Activated naive CD4-positive, alpha-beta T cell treated with anti-CD3 and anti-CD28 coated beads, Interleukin-2, amount 50 U/mL, for 72 hours (primary cell): ENCODE data around the gene ERBB4. TPM values are rescaled to one million over a fixed set of nuclear protein-coding genes. Genes with fewer than 3 reads are reported as not detected.

Experiments used
- ATAC-seq, 2 donors: fragments of 150-1000 bp; cut with Tn5 transposase; 2 replicates each; pipeline ENCODE4 v1.10.0; 2021; ENCODE audit warnings: mild to moderate bottlenecking in 2 of 2, moderate library complexity in 2 of 2
- DNase-seq, 2 donors: peaks; one replicate each; pipeline ENCODE4 v3.0.0; 2021 to 2022; ENCODE audit warnings: low spot score in 2 of 2
- H3K27ac Mint-ChIP-seq, 2 donors: one replicate each; pipeline ENCODE4 v1.8.0; 2022; ENCODE audit warnings: mild to moderate bottlenecking in 2 of 2, mixed read lengths in 2 of 2
- H3K36me3 Mint-ChIP-seq, 2 donors: one replicate each; pipeline ENCODE4 v1.8.0; 2022; ENCODE audit warnings: mixed read lengths in 2 of 2
- H3K9me3 Mint-ChIP-seq, 2 donors: one replicate each; pipeline ENCODE4 v1.8.0; 2022; ENCODE audit warnings: mixed read lengths in 2 of 2
- total RNA-seq, 2 donors: library from RNA; stranded (reverse); gene quantifications; one replicate each; pipeline ENCODE4 v1.2.3, GENCODE V29; 2022

The ERBB4 gene
- total RNA-seq, 2 donors from 2014 or later: not detected

GRCh38 chr2:211376410-211376809 lies 1162.2 kb downstream of the ERBB4 start:
- DNase-seq (no peak), ATAC-seq (no peak)
- Mint-ChIP-seq H3K36me3 (peaks cover 0 to 4% of the 10 kb centered on the region in 2 donors), H3K9me3 (peaks cover 0 to 3% of the 10 kb centered on the region in 2 donors), H3K27ac (no peak overlapping the region)

DNA sequence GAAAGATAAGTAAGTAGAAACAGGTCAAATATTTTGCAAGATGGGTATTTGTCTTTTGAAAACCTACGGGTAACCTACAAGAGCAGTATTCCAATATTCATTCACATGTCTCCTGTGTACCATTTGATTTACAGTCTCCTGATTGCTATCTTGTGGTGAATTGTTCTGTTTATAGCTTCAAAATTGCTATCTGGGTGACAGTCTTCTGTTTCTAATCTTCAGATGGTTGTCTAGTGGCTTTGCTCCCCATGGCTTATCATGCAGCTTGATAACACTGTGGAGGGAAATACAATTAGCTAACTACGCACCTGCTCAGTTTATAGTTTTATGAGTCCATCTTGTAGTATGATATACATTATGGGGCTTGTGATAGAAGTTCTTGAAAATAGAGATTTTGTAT lies 1165.4 kb downstream of the ERBB4 start:
- peaks cover 0 to 5% of the 10 kb centered on the region in 2 donors for H3K9me3 Mint-ChIP-seq
- ATAC-seq (no peak), DNase-seq (no peak)
- peaks cover 0 to 4% of the 10 kb centered on the region in 2 donors for H3K36me3 Mint-ChIP-seq
- no peak overlapping the region for H3K27ac Mint-ChIP-seq

DNA sequence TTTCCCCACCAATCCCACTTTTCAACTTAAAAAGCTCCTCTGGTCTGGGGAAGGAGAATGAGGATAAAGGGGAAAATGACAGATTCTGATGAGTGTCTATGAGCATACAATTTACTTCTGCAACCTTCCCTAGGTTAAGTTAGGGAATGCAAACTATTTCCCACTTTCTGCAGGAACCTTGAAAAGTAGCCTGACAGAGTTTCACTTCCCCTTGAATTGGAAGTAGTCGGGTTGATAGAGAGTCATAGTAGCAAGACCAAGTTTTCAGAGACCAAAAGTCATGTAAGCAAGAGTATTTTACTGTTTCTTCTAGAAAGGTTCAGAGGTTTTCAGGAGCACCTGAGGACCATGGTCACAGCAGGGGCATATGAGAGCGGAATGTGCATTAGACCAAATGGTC lies 1167.1 kb downstream of the ERBB4 start:
- H3K27ac Mint-ChIP-seq: no peak overlapping the region
- peaks cover 0 to 12% of the 10 kb centered on the region in 2 donors for H3K9me3 Mint-ChIP-seq
- DNase-seq (no peak), ATAC-seq (no peak)
- peaks cover 0 to 4% of the 10 kb centered on the region in 2 donors for H3K36me3 Mint-ChIP-seq

DNA sequence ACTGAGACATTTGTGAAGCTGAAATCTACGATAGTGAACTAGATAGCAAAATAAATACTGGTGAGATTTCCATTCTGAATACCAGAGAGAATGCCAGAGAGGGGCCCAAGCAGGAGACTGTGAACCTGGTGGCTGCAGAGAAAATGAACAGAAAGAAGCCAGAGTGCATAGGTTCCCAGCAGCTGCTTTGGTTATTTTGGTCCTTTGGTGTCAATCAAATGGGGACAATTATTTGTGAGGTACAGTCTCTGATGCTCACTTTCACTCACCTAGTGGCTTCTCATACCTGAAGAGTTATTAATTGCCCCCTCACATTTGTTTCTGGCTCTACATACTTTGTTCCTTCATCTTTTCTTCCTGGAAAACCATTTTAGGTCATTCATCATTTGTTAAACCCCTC lies 1170.1 kb downstream of the ERBB4 start:
- peaks cover 0 to 4% of the 10 kb centered on the region in 2 donors for H3K36me3 Mint-ChIP-seq

DNA sequence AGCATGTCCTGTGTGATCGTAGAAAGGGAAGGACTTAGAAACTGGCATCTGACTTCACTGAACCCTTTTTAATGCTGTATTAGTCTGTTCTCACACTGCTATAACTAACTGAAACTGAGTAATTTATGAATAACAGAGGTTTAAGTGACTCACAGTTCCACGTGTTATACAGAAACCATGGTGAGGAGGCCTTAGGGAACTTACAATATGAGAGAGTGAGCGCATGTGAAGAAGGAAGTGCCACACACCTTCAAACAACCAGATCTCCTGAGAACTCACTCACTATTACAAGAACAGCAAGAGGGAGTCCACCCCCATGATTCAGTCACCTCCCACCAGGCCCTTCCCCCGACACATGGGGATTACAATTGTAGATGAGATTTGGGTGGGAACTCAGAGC lies 1170.9 kb downstream of the ERBB4 start:
- H3K36me3 Mint-ChIP-seq: peaks cover 0 to 4% of the 10 kb centered on the region in 2 donors
- ATAC-seq: peak; percentile 31 to 93
- no peak overlapping the region for H3K27ac Mint-ChIP-seq
- DNase-seq: no peak
- H3K9me3 Mint-ChIP-seq: peaks cover 0 to 15% of the 10 kb centered on the region in 2 donors

More for the DNA sequence above, 1170.1 kb downstream of the ERBB4 start:
- DNase-seq: no peak
- Mint-ChIP-seq H3K27ac (no peak overlapping the region), H3K9me3 (peaks cover 0 to 14% of the 10 kb centered on the region in 2 donors)
- no peak for ATAC-seq

DNA sequence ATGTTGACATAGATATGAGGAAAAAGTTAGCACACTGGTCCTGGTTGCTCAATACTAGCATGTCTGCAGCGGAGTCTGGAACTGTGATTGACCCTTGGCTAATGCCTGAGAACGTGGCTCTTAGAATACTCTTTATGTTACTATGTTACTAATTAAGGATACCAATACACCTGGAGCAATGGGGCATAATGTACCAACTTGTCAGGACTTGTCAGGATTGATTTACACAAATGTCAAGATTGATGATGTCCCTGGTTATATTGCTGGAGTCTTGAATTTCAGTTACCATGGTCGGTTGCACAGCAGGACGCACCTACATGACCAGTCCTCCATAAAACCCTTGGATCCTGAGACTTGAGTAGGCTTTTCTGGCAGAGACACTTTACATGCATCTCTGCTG lies 1171.3 kb downstream of the ERBB4 start:
- DNase-seq: no peak
- Mint-ChIP-seq H3K9me3 (peaks cover 0 to 17% of the 10 kb centered on the region in 2 donors), H3K36me3 (peaks cover 0 to 4% of the 10 kb centered on the region in 2 donors), H3K27ac (no peak overlapping the region)
- no peak for ATAC-seq

DNA sequence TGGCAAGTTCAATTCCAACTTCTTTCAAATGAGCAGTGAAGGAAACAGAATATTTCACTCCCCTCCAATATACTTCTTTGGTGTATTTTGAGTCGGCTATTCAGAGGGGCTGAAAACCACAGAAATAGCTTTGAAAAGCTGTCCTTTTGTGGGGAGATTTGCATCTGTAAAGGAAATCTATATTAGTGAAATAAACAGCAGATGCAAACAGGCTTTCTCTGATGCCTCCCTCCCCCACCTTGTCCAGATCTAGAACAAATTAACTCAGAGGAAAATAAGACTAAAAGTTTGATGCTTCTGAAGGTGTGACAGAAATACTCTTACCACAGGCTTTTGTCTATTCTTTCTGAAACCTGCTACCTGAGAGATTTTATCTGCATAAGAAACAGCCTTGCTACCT lies 1173.7 kb downstream of the ERBB4 start:
- DNase-seq: no peak
- no peaks in the 10 kb centered on the region for H3K36me3 Mint-ChIP-seq
- ATAC-seq: no peak
- no peak overlapping the region for H3K27ac Mint-ChIP-seq
- peaks cover 4 to 17% of the 10 kb centered on the region in 2 donors for H3K9me3 Mint-ChIP-seq

DNA sequence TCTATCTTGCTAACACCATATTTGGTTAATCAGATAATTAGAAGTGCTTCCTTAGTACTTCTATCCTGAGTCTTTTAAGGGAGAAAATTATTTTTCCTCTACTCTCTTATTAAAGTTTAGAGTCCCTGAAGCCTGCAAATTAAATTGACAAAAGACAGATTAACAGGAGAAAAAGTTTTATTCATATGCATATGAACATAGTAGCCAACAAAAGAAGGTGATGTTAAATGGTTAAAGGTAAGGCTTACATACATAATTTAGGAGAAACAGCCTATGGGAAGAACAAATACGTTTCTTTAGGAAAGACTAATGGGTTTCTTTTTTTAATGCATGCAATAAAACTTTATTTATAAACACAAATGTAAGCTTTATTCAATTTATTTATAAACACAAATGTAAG lies 1177.2 kb downstream of the ERBB4 start:
- ATAC-seq (no peak), DNase-seq (no peak)
- no peaks in the 10 kb centered on the region for H3K36me3 Mint-ChIP-seq
- no peak overlapping the region for H3K27ac Mint-ChIP-seq
- peaks cover 7 to 20% of the 10 kb centered on the region in 2 donors for H3K9me3 Mint-ChIP-seq

DNA sequence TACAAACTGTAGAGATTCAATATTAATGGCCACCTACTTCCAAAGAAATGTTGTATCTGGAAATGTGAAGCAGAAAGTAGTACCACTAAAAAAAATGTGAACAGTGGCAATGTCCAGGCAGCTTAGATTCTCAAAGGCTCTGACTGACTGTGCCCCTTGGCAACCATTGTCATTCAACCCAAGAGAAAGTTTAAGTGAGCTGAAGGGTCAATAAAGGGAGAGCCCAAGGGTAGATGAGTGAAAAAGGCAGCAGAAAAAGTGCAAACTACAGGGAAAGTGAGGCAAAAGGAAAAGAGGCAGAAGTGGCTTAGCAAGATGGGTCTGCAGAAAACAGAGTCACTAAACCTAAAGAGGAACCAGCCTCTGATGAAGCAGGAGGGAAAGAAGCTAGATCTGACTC lies 1179.3 kb downstream of the ERBB4 start:
- Mint-ChIP-seq H3K27ac (no peak overlapping the region), H3K36me3 (no peaks in the 10 kb centered on the region), H3K9me3 (peaks cover 7 to 20% of the 10 kb centered on the region in 2 donors)
- DNase-seq: no peak
- ATAC-seq: no peak

DNA sequence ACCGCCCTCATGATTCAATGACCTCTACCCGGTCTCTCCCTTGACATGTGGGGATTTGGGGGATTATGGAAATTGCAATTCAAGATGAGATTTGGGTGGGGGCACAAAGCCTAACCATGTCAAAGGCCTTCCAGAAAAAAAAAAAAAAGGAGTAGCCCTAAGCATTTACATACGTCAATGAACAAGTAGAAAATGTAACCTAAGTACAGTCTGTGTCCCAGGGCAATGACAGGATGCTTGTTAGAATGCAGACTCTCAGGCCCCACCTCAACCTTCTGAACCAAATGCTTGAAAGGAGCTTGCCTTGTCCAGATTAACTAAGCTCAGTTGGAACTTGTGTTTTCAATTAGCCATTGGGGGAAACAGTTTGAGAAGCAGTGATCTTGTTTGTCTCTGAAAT lies 1180.1 kb downstream of the ERBB4 start:
- Mint-ChIP-seq H3K27ac (no peak overlapping the region), H3K9me3 (peaks cover 7 to 18% of the 10 kb centered on the region in 2 donors), H3K36me3 (no peaks in the 10 kb centered on the region)
- ATAC-seq (no peak), DNase-seq (no peak)

- no peak overlapping the region for H3K27ac Mint-ChIP-seq
- DNase-seq (no peak), ATAC-seq (no peak)
- H3K9me3 Mint-ChIP-seq: peaks cover 3 to 11% of the 10 kb centered on the region in 2 donors
- no peaks in the 10 kb centered on the region for H3K36me3 Mint-ChIP-seq
Observed at GRCh38 chr2:211354481-211354880, 1184.1 kb downstream of the ERBB4 start.

- no peak for ATAC-seq
- no peak for DNase-seq
- Mint-ChIP-seq H3K9me3 (peaks cover 0 to 3% of the 10 kb centered on the region in 2 donors), H3K36me3 (no peaks in the 10 kb centered on the region), H3K27ac (no peak overlapping the region)
Observed at GRCh38 chr2:211351987-211352386, 1186.6 kb downstream of the ERBB4 start.

DNA sequence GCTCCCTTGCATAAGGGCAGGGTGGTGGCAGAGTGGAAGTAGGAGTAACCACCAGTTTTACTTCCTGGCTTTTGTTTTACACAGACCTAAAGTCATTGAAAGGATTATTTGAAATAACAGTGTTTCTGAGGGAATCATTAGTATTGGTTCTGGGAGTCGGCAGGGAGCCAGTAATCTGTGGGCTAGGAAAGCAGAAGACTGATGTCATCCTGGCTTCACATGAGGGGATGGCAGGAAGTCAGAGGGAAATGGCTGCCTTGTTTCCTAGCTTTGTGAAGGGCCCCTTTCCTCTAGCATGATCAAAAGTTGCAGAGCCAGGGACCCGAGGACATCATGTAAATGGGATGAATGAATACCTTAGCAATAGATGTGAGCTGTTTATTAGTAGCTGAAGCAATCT lies 1189.6 kb downstream of the ERBB4 start:
- DNase-seq (no peak), ATAC-seq (no peak)
- Mint-ChIP-seq H3K36me3 (no peaks in the 10 kb centered on the region), H3K9me3 (peaks cover 4 to 5% of the 10 kb centered on the region in 2 donors), H3K27ac (no peak overlapping the region)

GRCh38 chr2:211347328-211347727 lies 1191.3 kb downstream of the ERBB4 start:
- Mint-ChIP-seq H3K27ac (no peak overlapping the region), H3K9me3 (peaks cover 4 to 9% of the 10 kb centered on the region in 2 donors), H3K36me3 (no peaks in the 10 kb centered on the region)
- ATAC-seq: no peak
- DNase-seq: no peak

DNA sequence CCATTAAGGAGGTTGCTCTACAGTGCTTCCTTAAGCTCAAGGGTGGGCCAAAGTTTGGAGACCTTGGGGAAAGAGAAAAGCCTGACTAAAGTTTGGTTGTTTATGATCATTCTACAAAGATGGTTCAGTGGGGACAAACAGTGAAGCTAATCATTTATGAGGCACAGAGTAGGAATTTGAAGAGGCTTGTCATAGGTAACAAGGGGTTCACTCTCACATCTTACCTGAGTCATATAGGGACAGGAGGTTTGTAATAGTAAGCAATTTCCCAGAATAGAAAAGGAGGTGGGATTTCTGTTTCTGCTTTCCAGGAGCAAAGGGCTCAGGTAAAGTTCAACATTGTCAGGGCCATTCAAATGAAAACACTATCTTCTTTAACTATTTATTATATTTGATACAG lies 1194.3 kb downstream of the ERBB4 start:
- Mint-ChIP-seq H3K36me3 (no peaks in the 10 kb centered on the region), H3K27ac (no peak overlapping the region), H3K9me3 (peaks cover 4 to 13% of the 10 kb centered on the region in 2 donors)
- ATAC-seq: no peak
- DNase-seq: no peak

GRCh38 chr2:211333377-211333776 lies 1205.2 kb downstream of the ERBB4 start:
- DNase-seq: no peak
- no peak for ATAC-seq
- H3K36me3 Mint-ChIP-seq: no peaks in the 10 kb centered on the region
- H3K27ac Mint-ChIP-seq: no peak overlapping the region
- peaks cover 5 to 7% of the 10 kb centered on the region in 2 donors for H3K9me3 Mint-ChIP-seq

DNA sequence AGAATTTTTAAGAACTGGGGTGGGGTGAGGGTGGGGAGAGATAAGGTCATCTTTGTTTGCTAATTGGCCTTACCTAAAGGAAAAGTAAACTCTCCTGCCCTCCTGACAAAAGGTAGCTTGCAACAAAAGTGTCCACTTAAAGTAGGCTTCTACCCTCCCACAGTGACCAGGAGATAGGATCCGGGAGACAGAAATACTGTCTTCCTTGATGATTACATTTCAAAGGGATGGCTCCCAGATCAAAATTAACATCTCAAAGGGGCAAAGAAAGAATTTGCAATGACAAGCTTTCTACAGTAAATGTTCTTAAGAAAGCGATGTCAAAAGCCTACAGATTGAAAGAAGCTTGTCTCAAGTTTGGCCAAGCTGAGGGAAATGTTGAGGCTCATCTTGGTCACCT lies 1206.9 kb downstream of the ERBB4 start:
- no peak for DNase-seq
- Mint-ChIP-seq H3K9me3 (peaks cover 2 to 5% of the 10 kb centered on the region in 2 donors), H3K36me3 (no peaks in the 10 kb centered on the region), H3K27ac (no peak overlapping the region)
- ATAC-seq: no peak

DNA sequence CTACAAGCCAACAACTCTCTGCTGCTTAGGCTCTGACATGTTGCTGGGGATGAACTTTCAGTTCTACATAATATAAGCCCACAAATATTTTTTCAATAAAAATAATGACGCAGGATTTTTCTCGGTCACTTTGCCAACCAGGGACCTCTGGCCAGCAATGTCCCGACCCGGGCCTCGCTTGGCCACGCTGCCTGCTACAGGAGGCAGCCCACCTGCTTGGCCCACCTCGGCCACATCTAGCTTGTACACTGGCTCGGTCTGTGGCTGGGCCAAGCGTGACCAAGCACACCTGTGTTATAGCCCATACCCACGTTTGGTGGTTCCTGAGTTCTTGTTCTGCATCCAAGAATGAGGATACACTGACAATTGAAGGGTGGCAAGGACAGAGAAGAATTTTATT lies 1208.7 kb downstream of the ERBB4 start:
- DNase-seq (no peak), ATAC-seq (no peak)
- Mint-ChIP-seq H3K36me3 (no peaks in the 10 kb centered on the region), H3K9me3 (peaks cover 0 to 5% of the 10 kb centered on the region in 2 donors), H3K27ac (no peak overlapping the region)

DNA sequence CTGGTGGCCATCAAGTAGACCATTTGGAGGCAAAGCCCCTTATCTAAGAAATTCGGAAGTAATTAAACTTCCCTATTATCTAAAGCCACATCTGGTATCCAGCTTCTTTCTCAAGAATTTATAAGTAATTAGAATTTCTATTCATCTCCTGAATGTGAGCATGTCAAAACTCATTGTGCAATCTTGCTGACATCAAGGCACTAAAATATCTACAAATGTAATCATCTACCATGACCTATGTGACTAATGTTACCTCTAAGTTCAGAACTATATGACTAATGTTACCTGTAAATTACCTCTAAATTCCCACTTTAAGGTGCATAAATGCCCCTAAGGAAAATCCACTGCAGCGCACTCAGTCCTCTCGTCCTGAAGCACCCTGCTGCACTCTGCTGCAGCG lies 1209.2 kb downstream of the ERBB4 start:
- DNase-seq (no peak), ATAC-seq (no peak)
- H3K36me3 Mint-ChIP-seq: no peaks in the 10 kb centered on the region
- H3K27ac Mint-ChIP-seq: no peak overlapping the region
- peaks cover 0 to 9% of the 10 kb centered on the region in 2 donors for H3K9me3 Mint-ChIP-seq
